KBM-7 (cell line): ENCODE measurements around the gene SCAMP3.

Experiments
- DNase-seq: peaks from one replicate; pipeline ENCODE4 v3.0.0-alpha.2; 2015
- in situ Hi-C: fragments of 300-500 bp; cut with MboI; formaldehyde crosslinking; loops from 2 replicates; pipeline ENCODE4 v1.14.3; 2020; ENCODE audit warnings: low sequenced_read_pairs, low pct_unique_long_range_greater_than_20kb, mixed read lengths

Gene SCAMP3

DNA sequence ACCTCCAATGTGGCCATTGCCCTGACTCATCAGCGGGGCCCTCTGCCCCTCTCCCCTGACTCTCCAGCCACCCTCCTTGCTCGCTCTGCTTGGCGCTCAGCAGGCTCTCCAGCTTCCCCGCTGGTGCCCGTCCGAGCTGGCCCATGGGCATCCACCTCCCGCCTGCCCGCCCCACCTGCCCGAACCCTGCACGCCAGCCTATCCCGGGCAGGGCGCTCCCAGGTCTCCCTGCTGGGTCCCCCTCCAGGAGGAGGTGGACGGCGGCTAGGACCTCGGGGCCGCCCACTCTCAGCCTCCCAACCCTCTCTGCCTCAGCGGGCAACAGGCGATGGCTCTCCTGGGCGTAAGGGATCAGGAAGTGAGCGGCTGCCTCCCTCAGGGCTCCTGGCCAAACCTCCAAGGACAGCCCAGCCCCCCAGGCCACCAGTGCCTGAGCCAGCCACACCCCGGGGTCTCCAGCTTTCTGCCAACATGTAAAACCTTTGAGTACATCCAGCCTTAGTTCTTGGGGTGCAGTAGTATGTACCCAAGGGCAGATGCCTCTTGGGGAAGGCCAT, 25.9 kb upstream of the SCAMP3 start:
- DNase-seq: no peak
- in situ Hi-C loops: no loop called here

DNA sequence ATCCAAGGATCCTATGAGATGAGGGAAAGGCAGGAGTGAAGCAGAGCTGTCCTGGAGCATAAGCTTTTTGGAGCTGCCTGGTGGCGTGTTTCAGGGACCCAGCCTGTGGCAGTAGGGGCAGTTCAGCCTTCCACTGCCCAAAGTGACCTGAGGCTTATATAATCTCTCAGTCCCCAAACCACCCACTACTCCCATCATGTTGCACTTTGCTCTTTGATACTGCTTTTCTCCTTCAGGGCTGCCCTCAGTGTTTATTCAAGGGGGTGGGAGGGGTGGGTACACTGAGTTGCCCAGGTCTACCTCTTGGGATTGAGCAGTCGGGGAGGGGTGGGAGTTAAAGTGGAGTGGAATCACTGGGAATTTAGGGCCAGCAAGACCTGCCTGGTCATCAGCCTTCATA, 24.4 kb upstream of the SCAMP3 start:
- in situ Hi-C loops: no loop called here
- DNase-seq: no peak

DNA sequence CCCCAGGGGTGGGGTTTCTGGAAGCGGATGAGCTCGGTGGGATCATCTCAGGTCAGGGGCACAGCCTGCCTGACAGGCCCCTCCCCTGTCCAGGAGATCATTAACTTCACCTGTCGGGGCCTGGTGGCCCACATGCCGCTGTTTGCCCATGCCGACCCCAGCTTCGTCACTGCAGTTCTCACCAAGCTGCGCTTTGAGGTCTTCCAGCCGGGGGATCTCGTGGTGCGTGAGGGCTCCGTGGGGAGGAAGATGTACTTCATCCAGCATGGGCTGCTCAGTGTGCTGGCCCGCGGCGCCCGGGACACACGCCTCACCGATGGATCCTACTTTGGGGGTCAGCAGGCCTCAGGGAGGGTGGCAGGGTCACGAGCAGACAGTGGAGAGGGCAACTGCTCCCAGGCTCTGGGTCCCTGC, 23.5 kb upstream of the SCAMP3 start:
- DNase-seq: no peak
- in situ Hi-C loops: no loop called here

DNA sequence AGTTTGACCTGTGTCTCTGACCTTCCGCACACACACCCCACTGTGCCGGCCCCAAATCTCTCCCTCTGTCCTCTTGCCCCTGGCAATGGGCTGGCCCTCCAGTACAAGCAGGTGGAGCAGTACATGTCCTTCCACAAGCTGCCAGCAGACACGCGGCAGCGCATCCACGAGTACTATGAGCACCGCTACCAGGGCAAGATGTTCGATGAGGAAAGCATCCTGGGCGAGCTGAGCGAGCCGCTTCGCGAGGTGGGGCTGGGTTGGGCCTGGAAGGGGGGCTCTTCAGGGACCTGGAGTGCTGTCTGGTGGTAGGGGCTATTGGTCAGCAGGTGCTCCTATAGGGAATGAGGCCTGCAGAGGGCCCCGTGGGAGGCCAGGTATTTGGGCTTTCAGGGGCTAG, 22.9 kb upstream of the SCAMP3 start:
- DNase-seq: no peak
- in situ Hi-C loops: no loop called here

DNA sequence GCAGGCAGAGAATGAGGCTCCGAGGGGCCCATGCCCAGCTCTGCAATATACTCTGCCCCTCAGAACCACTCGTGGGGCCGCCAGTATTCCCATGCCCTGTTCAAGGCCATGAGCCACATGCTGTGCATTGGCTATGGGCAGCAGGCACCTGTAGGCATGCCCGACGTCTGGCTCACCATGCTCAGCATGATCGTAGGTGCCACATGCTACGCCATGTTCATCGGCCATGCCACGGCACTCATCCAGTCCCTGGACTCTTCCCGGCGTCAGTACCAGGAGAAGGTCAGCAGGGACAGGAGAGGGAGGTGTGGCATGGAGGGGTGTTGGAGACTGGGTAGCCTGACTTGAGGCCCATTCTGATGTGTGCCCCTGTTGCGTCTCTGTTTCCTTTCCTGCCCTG, 22.3 kb upstream of the SCAMP3 start:
- in situ Hi-C loops: no loop called here

DNA sequence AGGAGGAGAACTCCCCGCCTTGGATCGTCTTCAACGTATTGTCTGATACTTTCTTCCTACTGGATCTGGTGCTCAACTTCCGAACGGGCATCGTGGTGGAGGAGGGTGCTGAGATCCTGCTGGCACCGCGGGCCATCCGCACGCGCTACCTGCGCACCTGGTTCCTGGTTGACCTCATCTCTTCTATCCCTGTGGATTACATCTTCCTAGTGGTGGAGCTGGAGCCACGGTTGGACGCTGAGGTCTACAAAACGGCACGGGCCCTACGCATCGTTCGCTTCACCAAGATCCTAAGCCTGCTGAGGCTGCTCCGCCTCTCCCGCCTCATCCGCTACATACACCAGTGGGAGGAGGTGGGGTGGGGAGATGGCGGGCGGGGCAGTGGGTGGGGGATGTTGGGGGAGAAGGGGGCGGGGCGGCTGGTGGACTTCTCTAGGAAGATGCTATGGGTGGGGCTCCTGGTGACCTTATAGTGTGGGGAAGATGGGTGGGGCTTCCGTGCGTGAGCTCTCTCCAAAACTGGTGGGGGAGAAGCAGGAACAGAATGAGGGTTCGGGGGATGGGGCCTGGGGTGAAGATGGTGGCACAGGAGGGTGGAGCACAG, 20.4 kb upstream of the SCAMP3 start:
- in situ Hi-C loops: no loop called here
- DNase-seq: no peak

More for the DNA sequence above, 22.3 kb upstream of the SCAMP3 start:
- no peak for DNase-seq

DNA sequence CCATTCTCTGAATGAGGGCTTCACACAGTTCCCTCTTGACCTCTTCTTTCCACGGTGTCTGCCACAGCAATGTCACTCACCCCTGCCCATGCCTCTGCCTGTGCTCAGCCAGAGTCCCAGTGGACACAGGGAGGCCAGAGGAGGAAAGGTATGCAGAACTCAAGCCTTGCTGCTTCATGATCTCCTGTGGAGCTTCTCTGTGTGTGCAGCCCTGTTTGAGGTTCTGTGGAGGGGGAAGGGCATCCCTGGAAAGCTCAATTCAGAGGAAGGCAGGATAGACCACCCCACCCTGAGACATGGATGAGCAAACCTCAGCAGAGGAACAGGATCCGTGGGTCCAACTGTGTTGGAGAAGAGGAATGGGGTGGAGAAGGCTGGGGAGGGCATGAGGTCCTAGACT, 17.1 kb upstream of the SCAMP3 start:
- DNase-seq: no peak
- in situ Hi-C loops: no loop called here

DNA sequence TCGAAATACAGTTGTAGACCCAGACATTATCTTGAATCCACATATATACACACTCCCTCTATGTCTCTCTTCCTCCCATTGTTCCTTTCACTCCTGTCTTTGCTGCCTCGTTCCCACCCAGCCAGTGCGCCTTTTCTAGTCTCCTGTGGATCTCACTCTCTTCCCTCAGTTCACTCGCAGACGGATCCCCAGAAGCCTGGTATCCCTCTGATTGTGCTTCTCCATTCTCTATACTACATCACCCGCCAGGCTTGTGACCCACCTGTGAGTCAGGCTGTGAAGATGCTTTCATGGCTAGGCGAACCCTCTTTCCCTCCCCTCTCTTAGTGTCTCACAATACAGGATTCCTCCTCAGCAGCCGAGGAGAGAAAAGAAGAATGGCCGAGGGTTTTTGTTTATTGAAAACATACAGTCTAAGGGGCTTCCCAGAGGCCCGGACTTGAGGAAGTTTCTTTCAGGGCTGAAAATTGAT, 16.6 kb upstream of the SCAMP3 start:
- in situ Hi-C loops: no loop called here
- DNase-seq: no peak

DNA sequence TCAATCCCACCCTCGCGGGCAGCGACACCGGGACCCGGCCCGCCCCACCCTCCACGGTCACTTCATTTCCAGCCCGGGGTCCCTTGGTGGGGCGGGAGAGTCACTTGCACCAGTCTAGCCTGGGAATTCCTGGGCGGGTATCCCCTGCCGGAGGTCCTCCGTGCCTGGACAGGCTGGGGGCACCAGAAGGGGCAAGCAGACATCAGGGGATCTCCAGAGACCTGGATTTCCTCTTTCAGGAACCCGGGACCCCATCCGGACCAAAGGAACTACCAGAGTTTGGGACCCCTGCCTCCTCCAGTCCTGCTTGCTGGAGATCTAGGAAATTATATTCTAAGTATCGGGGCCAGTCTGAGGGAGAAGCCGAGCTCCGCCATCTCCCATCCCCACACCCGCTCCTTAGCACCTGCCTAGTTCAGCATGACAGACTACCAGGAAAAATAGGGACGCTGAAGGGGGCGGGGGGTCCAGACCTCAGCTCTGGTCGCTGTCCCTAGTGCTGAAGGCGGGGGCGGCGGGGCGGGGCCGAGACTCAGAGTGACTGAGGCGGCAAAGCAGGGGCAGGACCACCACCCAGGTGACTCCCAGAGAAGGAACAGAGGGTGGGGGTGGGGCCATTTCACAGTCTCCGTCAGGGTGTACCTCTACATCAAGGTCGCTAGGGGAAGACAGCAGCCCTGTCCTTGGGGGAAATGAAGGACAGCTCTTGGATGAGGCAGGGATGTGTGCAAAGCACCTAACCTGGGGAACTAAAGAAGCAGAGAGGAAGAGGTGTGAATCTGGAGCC, 15.9 kb upstream of the SCAMP3 start:
- in situ Hi-C loops: no loop called here
- DNase-seq: peak; percentile 67

DNA sequence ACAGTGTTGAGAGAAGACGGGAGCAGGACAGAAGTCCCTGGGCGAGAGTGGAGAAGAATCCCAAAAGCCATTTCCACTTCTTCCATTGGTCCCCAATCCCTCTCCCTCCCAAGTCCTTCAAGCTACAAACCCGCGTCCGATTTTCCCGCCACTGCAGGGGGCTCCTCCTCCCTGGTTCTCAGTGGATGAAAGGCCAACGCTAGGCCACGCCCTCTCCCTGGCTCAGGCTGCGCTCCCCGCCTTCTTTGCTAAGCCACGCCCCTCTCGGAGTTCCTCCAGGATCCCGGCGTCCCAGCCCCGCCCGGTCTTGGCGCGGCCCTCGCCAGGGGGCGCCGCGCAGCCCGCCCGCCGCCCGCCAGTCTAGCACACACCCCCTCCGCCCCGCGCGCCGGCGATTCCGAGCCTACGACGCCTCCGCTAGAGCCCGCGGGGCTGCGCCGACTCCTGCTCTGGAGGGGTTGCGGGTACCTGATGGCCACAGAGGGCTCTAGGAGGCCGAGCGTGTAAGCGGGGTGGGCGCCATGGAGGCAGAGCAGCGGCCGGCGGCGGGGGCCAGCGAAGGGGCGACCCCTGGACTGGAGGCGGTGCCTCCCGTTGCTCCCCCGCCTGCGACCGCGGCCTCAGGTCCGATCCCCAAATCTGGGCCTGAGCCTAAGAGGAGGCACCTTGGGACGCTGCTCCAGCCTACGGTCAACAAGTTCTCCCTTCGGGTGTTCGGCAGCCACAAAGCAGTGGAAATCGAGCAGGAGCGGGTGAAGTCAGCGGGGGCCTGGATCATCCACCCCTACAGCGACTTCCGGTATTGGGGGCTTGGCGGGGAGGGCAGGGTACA, 15.1 kb upstream of the SCAMP3 start, which contains the start of gene HCN3:
TSS of gene HCN3 (plus strand) at position 394 of the 832 bp plus-strand sequence. CDS start at position 522, 128 bp downstream.
- in situ Hi-C loops: no loop called here
- peak; percentile 97 for DNase-seq

DNA sequence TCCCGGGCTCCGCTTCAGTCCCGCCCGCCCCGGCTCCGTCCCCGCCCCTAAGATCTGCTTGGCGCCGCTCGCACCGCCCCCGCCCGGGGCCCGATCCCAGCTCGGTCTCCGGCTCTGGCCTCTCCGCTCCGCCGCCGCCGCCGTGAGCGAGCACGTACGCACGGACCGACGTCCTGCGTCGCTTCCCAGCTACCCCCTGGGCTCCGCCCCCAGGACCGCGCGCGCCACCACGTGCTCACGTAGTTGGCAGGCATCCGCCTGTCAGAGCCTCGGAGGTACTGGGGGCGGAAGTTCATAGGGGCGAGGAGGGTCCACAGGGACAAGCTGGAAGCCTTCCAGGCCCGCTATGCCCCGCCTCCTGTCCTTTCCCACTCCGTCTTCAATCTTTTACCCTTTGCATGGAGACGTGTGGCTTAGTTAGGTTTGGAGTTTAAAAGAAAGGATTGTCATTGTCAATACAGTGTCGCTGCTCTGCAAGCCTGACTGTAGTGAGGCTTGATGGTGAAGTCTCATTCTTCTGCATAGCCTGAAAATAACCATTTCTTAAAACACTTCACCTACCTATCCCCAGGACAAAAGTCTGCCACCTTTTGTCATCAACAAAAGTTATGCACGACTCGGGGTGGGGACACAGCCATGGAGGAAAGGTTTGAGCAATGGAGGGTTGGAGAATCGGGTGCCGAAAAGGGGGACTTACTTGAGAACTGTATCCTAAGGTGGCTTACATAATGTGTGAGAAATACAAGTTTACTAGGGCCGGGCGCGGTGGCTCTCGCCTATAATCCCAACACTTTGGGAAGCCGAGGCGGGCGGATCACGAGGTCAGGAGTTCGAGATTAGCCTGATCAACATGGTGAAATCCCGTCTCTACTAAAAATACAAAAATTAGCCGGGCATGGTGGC, 11.4 kb upstream of the SCAMP3 start, which contains the start of gene CLK2:
TSS of gene CLK2 (minus strand) at position 162 of the 903 bp plus-strand sequence. CDS start 2,527 bp downstream, outside the sequence.
- peak; percentile 97 for DNase-seq
- in situ Hi-C loops: no loop called here

DNA sequence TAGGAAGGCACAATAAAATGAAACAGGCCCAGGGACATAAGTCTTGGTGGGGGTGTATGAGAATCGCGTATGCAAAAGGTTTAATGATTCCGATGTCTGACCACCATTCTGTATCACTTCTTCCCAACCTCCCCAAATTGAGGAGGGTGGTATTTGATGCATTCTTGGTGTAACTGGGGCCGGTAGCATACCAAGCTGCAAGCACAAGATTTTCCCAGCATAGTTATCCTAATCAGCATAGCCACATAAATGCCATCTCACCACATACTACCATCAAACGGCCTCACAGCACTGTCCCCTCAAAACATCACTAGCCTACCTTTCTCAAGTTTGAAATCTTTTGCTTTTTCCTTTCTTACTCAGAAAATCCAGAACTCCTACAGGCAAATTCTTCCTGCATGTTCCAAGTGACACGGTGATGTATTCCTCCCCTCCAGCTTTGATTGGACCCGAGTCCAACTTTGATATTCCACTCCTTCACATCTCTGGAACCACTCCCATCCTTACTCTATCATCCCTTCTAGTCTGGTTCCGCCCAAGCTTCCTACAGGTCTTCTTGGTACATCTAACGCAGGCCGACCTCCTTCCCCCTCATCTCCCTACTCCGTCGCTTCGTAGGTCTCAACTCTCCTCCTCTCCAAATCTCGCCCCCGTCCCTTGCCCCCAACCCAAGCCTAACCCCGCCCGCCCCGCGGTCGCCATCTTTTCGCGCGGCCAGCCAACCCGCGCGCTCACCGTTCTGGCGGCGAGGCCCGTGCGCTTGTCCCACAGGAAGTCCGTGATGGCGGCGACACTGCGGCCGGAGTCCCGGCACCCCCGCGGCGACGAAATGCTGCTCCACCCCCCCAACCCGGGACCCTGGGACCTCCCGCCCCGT, 10.5 kb upstream of the SCAMP3 start:
- peak; percentile 39 for DNase-seq

DNA sequence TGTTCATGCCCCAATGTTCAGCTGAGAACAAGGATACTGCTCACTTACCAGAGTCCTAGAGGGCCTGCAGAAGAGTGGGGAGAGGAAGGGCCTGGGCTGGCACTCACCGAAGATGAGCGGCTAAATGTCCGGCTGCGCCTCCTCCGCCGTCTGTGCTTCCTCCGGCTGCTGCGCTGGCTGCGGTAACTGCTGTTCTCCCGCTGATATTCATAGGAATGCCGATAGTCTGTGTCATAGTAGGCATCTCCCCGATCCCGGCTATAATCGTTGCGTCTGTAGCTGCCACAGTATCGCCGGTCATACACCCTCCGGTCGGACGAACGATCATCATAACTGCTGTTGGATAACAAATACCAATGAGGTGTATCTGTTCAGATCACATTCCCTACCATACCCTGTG, 7.2 kb upstream of the SCAMP3 start:
- in situ Hi-C loops: no loop called here
- no peak for DNase-seq

More for the DNA sequence above, 10.5 kb upstream of the SCAMP3 start:
- in situ Hi-C loops: no loop called here

DNA sequence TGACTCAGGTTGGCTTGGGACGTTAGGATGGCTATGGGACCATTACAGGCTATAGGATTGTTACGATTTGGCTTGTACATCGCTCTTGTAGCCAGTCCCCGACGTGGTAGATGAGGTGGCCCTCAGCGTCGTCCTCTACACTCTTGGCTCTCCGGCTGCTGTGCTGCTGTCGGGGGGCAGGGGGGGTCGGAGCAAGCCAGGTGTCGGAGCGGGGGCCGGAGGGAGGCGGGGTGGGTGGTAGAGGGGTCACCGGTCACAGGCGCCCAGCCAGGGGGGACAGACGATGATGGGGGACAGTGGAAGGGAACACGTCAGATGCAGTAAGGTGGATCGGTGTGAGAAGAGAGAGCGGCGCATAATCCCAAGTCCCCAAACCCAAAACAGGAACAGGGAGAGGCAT, 6.5 kb upstream of the SCAMP3 start:
- in situ Hi-C loops: no loop called here
- no peak for DNase-seq

DNA sequence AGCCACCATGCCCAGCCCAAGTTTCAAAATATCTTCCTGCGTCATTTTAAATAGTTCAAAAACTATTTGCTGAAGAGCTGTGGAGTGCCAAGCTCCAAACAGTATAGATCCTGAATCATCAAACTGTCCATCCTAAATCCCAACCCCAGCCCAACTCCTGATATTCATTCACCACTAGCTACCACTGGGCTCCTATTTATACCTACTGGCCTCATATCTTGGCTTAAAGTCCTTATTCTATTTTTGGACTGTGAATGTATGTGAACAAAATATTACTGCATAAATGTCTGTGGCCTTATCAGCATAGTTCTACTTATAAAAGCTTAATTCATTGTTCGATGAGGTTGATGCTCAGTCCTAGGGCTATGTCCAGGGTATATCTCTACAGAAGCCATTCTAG, 5.2 kb upstream of the SCAMP3 start:
- no peak for DNase-seq
- in situ Hi-C loops: no loop called here

DNA sequence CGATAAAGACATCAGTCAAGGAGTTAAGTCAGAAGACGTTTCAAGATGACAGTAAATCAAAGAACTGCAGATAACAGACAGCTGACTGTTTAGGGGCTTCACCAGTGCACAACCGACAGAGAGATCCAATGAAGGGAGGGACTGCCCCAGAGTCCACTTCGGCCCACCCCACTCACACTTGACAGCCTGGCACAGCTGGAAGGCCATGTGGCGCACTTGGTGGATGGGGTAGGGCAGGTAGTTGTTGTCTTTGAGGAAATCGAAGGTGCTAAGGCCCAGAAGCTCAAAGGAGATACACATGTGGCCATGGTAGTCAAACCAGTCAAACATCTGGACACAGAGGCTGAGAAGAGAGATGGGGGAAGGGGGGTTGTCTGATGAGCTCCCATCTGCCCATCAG, 4.4 kb upstream of the SCAMP3 start:
- no peak for DNase-seq
- in situ Hi-C loops: no loop called here

DNA sequence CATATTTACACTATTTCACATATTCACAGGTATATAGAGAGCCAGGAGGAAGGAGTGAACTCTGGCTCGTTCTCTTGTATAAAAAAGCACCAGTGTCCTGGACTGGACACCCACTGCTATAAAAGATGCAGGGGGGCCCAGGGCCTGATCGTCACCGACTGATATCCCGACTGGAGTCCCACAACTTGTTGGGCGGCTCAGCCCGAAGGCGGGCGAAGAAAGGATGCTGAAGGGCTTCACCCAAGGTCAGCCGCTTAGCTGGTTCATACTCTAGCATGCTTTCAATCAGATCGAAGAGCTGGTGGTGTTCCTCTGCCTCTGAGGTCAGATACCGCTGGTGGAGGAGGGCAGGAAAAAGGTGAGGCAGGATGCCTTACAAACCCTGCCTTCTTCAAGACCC, 907 bp upstream of the SCAMP3 start:
- in situ Hi-C loops: no loop called here
- DNase-seq: no peak

DNA sequence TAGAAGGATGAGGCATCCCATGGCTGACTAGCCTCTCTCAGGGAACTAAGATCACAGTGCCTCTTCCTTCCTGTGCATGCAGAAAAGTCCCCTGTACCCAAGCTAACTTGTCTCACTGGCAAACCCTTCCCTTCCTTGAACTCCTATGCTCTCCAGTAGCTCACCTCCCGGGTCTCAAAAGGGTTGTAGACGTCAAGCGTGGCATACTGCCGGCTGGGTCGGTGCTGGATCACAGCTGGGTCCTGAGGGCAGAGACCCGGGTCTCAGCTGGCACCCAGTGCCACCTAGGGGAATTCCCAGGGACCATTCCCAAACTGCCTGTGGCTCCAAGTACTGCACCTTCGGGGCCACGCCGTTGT, 688 bp downstream of the SCAMP3 start:
- in situ Hi-C loops: no loop called here
- DNase-seq: peak; percentile 48
